ENCODE results near the gene RPUSD1. TPM values are rescaled to one million over a fixed set of nuclear protein-coding genes. Genes with fewer than 3 reads are reported as not detected.

Gene RPUSD1
- polyA plus RNA-seq, 2 of the 4 experiments (the other 2 are of a cell fraction), result 10.6 to 29.3 TPM

DNA sequence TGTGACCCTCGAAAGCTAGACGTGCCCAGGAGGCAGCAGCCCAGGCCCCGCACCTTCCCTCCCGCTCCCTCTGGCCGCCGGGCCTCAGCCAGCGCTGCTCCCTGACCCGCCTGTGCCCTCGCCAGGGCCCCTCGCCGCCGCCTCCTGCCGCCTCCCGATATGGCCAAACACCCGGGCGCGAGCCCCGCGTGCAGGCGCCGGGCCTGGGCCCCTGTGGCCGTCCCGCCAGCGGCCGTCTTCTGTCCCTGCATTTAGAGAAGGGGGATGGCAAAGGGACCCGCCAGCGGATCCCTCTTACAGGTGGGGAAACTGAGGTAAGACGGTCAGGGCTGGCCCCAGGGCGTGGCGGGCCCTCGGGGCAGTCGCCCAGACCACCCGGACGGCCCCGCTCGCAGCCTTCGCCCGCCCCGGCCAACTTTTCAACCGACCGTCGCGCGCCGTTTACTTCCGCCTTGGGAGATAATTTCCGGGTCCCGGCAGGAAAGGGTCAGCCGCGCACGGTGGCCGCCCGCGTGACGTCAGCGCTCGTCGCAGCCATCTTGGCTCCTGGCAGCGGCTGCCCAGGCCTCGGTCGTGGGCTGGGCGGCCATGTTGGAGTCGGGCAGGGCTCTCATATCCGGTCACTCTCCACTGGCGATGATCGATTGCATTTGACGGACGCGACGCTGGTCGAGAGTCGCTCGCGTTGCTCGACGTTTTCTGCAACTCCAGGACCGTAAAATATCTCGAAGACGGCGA is 19.3 kb upstream of the RPUSD1 start:
- Histone ChIP-seq H3K4me3 (peak overlapping the region; percentile 94), H3K4me2 (peak overlapping the region; percentile 81), H3K4me1 (peaks cover 9% of the 10 kb centered on the region; the same call in 1 of the 3 replicates), H3K27ac (peak overlapping the region; percentile 92 to 94), H3K9me3 (no peaks in the 10 kb centered on the region)
- TF ChIP-seq, protein P1, sequence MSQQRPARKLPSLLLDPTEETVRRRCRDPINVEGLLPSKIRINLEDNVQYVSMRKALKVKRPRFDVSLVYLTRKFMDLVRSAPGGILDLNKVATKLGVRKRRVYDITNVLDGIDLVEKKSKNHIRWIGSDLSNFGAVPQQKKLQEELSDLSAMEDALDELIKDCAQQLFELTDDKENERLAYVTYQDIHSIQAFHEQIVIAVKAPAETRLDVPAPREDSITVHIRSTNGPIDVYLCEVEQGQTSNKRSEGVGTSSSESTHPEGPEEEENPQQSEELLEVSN (IDR thresholded peaks at IDR 0.05; ENCODE audit: borderline replicate concordance, low read depth), result peak; percentile 68; the same call in 1 of the 2 replicates
- no peak for TF ChIP-seq CBX8 (IDR thresholded peaks at IDR 0.05)
- no peak for TF ChIP-seq RCOR1 (IDR thresholded peaks at IDR 0.05; ENCODE audit: low read depth, low read length)
- TF ChIP-seq, protein P2, sequence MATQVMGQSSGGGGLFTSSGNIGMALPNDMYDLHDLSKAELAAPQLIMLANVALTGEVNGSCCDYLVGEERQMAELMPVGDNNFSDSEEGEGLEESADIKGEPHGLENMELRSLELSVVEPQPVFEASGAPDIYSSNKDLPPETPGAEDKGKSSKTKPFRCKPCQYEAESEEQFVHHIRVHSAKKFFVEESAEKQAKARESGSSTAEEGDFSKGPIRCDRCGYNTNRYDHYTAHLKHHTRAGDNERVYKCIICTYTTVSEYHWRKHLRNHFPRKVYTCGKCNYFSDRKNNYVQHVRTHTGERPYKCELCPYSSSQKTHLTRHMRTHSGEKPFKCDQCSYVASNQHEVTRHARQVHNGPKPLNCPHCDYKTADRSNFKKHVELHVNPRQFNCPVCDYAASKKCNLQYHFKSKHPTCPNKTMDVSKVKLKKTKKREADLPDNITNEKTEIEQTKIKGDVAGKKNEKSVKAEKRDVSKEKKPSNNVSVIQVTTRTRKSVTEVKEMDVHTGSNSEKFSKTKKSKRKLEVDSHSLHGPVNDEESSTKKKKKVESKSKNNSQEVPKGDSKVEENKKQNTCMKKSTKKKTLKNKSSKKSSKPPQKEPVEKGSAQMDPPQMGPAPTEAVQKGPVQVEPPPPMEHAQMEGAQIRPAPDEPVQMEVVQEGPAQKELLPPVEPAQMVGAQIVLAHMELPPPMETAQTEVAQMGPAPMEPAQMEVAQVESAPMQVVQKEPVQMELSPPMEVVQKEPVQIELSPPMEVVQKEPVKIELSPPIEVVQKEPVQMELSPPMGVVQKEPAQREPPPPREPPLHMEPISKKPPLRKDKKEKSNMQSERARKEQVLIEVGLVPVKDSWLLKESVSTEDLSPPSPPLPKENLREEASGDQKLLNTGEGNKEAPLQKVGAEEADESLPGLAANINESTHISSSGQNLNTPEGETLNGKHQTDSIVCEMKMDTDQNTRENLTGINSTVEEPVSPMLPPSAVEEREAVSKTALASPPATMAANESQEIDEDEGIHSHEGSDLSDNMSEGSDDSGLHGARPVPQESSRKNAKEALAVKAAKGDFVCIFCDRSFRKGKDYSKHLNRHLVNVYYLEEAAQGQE (IDR thresholded peaks at IDR 0.05), result no peak
- TF ChIP-seq ZNF302 (CRISPR knock-in tag; IDR thresholded peaks at IDR 0.05), result no peak
- TF ChIP-seq POLR2A (IDR thresholded peaks at IDR 0.05; ENCODE audit: low read length), result peak; percentile 23
- peak; percentile 46 for TF ChIP-seq PHF8 (IDR thresholded peaks at IDR 0.05; ENCODE audit: borderline replicate concordance, low read depth)
- no peak for TF ChIP-seq EP300 (IDR thresholded peaks at IDR 0.05)
- TF ChIP-seq NR3C1 (IDR thresholded peaks at IDR 0.05), result no peak
- TF ChIP-seq MAX (IDR thresholded peaks at IDR 0.05), result peak; percentile 87
- TF ChIP-seq FOSL2 (IDR thresholded peaks at IDR 0.05), result no peak
- peak; percentile 38; the same call in 1 of the 2 replicates for TF ChIP-seq FOSL2 (CRISPR knock-in tag; IDR thresholded peaks at IDR 0.05)
- TF ChIP-seq TP53 (CRISPR knock-in tag; IDR thresholded peaks at IDR 0.05), result 0 out of 2 replicates have a peak, but pooled peaks have one; percentile 49
- peak in 1 of 2 experiments; percentile 88; a peak in 3 of 5 replicates for TF ChIP-seq JUN (IDR thresholded peaks at IDR 0.05)
- TF ChIP-seq EHF (CRISPR knock-in tag; IDR thresholded peaks at IDR 0.05), result 0 out of 2 replicates have a peak, but pooled peaks have one; percentile 32
- no peak for TF ChIP-seq BHLHE40 (IDR thresholded peaks at IDR 0.05; ENCODE audit: low read depth, low read length)
- no peak for TF ChIP-seq FOXS1 (CRISPR knock-in tag; IDR thresholded peaks at IDR 0.05)
- TF ChIP-seq BCL3 (IDR thresholded peaks at IDR 0.05), result peak; percentile 57; the same call in 1 of the 3 replicates
- peak; percentile 97 for TF ChIP-seq HOXB5 (CRISPR knock-in tag; IDR thresholded peaks at IDR 0.05)
- no peak for TF ChIP-seq CEBPB (IDR thresholded peaks at IDR 0.05)
- TF ChIP-seq, protein P3, sequence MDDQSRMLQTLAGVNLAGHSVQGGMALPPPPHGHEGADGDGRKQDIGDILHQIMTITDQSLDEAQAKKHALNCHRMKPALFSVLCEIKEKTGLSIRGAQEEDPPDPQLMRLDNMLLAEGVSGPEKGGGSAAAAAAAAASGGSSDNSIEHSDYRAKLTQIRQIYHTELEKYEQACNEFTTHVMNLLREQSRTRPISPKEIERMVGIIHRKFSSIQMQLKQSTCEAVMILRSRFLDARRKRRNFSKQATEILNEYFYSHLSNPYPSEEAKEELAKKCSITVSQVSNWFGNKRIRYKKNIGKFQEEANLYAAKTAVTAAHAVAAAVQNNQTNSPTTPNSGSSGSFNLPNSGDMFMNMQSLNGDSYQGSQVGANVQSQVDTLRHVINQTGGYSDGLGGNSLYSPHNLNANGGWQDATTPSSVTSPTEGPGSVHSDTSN (IDR thresholded peaks at IDR 0.05), result no peak
- ATAC-seq, result peak; percentile 81 to 91
- WGBS (ENCODE audit: missing lambda C conversion rate), result 46% methylated on average over 49 of the region's 80 CpGs
- CTCF ChIA-PET, result interaction anchor here (1.3 kb wide), 1 partner anchor 266 kb away, joined by 3 read pairs; no protein-coding TSS in a partner anchor
- no peak for FAIRE-seq
- DNase-seq (ENCODE audit: low read depth in 1 of 2, low spot score in 1 of 2), result peak; percentile 83 to 93
- POLR2A ChIA-PET, result interaction anchor here (0.7 to 0.8 kb wide), 3 partner anchors 9 to 77 kb away, joined by 5 to 8 read pairs (median 6); no protein-coding TSS in a partner anchor
